Activated naive CD4-positive, alpha-beta T cell treated with anti-CD3 and anti-CD28 coated beads, Interleukin-2, amount 50 U/mL, for 24 hours (primary cell): Measurements from ENCODE around the gene EEF1A1.
"Not testable (repeated sequence)": the region's sequence is repeated elsewhere in the genome, so short reads cannot be mapped to it uniquely, and the experiment has no call there.

Source experiments
- H3K27ac Mint-ChIP-seq: one replicate; pipeline ENCODE4 v1.8.0; 2021; ENCODE audit warnings: mild to moderate bottlenecking, mixed read lengths
- H3K27me3 Mint-ChIP-seq: one replicate; pipeline ENCODE4 v1.8.0; 2021; ENCODE audit warnings: mixed read lengths
- H3K36me3 Mint-ChIP-seq: one replicate; pipeline ENCODE4 v1.8.0; 2021; ENCODE audit warnings: mixed read lengths
- H3K4me1 Mint-ChIP-seq: one replicate; pipeline ENCODE4 v1.8.0; 2021; ENCODE audit warnings: mixed read lengths
- H3K4me3 Mint-ChIP-seq: one replicate; pipeline ENCODE4 v1.8.0; 2021; ENCODE audit warnings: mild to moderate bottlenecking, mixed read lengths
- H3K9me3 Mint-ChIP-seq: one replicate; pipeline ENCODE4 v1.8.0; 2021; ENCODE audit warnings: mixed read lengths

Gene EEF1A1

DNA sequence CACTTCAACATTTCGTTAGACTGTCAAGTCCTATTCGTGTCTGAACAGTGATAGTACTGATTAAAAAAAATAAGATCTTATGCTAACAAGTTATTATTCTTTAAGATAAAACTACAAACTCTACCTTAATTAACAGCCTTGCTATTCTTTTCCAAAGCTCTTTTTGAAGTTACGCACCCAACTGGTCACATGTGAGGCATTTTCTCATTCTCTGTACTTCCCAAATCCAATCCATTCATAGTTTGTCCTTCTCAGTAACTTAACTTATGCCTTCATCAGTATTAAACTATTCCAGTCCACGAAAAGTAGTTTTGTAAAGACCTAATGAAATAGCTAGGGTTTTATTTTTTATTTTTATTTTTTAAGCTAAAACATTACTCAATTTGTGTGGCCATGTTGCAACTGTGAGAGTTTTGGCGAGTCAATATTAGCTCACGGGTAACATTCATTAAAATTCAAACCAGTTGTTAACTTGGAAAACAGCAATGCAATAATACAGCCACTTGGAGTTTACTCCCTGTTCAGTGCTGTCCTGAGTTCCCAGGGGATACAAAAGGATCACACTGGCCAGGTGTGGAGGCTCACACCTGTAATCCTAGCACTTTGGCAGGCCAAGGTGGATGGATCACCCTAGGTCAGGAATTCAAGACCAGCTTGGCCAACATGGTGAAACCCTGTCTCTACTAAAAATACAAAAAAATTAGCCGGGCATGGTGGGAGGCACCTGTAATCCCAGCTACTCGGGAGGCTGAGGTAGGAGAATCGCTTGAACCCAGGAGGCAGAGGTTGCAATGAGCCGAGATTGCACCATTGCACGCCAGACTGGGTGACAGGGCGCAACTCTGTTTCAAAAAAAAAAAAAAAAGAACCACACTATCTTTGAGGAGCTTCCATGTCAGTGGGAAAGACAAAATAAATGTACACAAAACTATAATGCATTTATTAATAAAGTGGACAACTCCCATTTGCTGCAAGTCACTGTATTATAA is 27.9 kb upstream of the EEF1A1 start:
- Mint-ChIP-seq H3K9me3 (no peaks in the 10 kb centered on the region), H3K36me3 (no peaks in the 10 kb centered on the region), H3K27ac (no peak overlapping the region), H3K4me3 (no peak overlapping the region), H3K27me3 (no peaks in the 10 kb centered on the region), H3K4me1 (no peaks in the 10 kb centered on the region)

DNA sequence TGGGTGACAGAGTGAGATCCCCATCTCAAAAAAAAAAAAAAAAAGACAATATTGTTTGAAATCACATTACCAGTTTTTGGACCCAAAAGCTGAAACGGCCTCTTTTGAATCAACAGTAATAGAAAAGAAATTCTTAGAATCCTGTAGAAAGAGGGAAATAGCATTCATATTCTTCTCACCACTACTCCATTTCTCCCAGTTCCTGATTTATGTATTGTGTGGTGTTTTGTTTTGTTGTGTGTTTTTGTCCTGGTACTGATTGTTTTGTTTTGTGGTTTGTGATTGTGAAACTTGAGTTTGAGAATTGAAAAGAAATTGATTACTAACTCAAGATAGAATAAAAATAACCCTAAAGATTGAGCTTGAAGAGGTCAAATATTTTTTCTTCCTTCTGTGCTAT is 26.2 kb upstream of the EEF1A1 start:
- H3K4me3 Mint-ChIP-seq = no peak overlapping the region
- H3K9me3 Mint-ChIP-seq = no peaks in the 10 kb centered on the region
- H3K27me3 Mint-ChIP-seq = no peaks in the 10 kb centered on the region
- no peaks in the 10 kb centered on the region for H3K36me3 Mint-ChIP-seq
- no peak overlapping the region for H3K27ac Mint-ChIP-seq
- H3K4me1 Mint-ChIP-seq = no peaks in the 10 kb centered on the region

DNA sequence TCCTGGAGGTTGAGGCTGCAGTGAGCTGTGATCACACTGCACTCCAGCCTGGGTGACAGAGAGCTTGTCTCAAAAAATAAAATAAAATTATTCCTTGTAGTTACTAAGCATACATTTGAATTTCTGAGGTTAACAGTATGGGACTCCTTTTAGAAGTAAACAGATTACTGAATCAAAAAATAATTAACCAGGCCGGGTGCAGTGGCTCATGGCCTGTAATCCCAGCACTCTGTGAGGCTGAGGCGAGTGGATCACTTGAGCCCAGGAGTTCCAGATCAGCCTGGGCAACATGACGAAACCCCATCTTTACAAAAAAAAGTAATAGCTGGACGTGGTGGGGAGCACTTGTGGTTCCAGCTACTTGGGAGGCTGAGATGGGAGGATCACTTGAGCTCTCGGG is 22.1 kb upstream of the EEF1A1 start:
- Mint-ChIP-seq H3K27ac (no peak overlapping the region), H3K36me3 (no peaks in the 10 kb centered on the region), H3K27me3 (no peaks in the 10 kb centered on the region), H3K4me1 (no peaks in the 10 kb centered on the region), H3K4me3 (no peak overlapping the region), H3K9me3 (no peaks in the 10 kb centered on the region)

GRCh38 chr6:73542481-73542880 is 21.6 kb upstream of the EEF1A1 start:
- not testable (repeated sequence) for H3K4me3 Mint-ChIP-seq, H3K27ac Mint-ChIP-seq, H3K27me3 Mint-ChIP-seq, H3K36me3 Mint-ChIP-seq, H3K4me1 Mint-ChIP-seq, H3K9me3 Mint-ChIP-seq

GRCh38 chr6:73538116-73538779 is 17.4 kb upstream of the EEF1A1 start:
- Mint-ChIP-seq H3K27me3 (no peaks in the 10 kb centered on the region), H3K27ac (no peak overlapping the region), H3K9me3 (no peaks in the 10 kb centered on the region), H3K4me1 (no peaks in the 10 kb centered on the region), H3K36me3 (no peaks in the 10 kb centered on the region), H3K4me3 (no peak overlapping the region)

GRCh38 chr6:73537677-73538076 is 16.8 kb upstream of the EEF1A1 start:
- no peaks in the 10 kb centered on the region for H3K4me1 Mint-ChIP-seq
- no peak overlapping the region for H3K27ac Mint-ChIP-seq
- no peaks in the 10 kb centered on the region for H3K27me3 Mint-ChIP-seq
- H3K36me3 Mint-ChIP-seq = peaks cover 2% of the 10 kb centered on the region
- no peaks in the 10 kb centered on the region for H3K9me3 Mint-ChIP-seq
- H3K4me3 Mint-ChIP-seq = no peak overlapping the region

DNA sequence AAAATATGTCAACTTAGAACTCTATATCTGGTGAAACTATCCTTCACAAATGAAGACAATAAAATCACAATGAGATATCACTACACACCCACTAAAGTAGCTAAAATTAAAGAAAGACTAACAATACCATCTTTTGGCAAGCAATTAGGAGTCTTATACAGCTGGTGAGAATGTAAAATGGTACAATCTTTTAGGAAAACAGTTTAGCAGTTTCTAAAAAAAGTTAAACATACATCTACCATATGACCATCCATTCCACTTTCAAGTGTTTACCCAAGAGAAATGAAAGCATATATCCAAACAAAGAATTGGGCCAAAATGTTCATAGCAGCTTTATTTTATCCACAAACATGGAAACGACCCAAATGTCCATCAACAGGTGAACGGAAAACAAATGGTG is 13.8 kb upstream of the EEF1A1 start:
- no peak overlapping the region for H3K27ac Mint-ChIP-seq
- H3K9me3 Mint-ChIP-seq = no peaks in the 10 kb centered on the region
- no peaks in the 10 kb centered on the region for H3K4me1 Mint-ChIP-seq
- no peaks in the 10 kb centered on the region for H3K27me3 Mint-ChIP-seq
- peaks cover 2% of the 10 kb centered on the region for H3K36me3 Mint-ChIP-seq
- no peak overlapping the region for H3K4me3 Mint-ChIP-seq

DNA sequence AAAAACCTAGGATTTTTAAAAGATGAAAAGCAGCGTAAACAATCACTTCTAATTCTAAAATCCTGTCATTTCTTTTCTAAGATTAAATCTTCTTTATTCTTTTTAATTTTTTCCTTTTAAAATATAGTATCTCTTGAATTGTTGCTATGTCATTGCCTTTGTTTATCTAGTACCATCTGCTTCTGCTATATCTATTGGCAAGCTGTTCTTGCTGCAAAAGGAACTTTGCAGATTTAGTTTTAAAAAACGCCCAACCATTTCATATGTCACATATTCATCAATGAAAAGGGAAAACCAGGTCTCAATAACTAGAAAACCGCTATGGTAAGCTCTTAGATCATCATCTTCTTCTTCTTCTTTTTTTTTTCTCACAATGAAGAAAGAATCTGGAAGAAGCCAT is 11.5 kb upstream of the EEF1A1 start:
- Mint-ChIP-seq H3K4me1 (no peaks in the 10 kb centered on the region), H3K36me3 (peaks cover 2% of the 10 kb centered on the region), H3K9me3 (no peaks in the 10 kb centered on the region), H3K27me3 (no peaks in the 10 kb centered on the region), H3K27ac (no peak overlapping the region), H3K4me3 (no peak overlapping the region)

- Mint-ChIP-seq H3K4me3 (no peak overlapping the region), H3K27me3 (no peaks in the 10 kb centered on the region), H3K27ac (no peak overlapping the region), H3K4me1 (peaks cover 6% of the 10 kb centered on the region), H3K36me3 (peaks cover 2% of the 10 kb centered on the region), H3K9me3 (no peaks in the 10 kb centered on the region)
Observed at GRCh38 chr6:73528897-73529296, 8.1 kb upstream of the EEF1A1 start.

DNA sequence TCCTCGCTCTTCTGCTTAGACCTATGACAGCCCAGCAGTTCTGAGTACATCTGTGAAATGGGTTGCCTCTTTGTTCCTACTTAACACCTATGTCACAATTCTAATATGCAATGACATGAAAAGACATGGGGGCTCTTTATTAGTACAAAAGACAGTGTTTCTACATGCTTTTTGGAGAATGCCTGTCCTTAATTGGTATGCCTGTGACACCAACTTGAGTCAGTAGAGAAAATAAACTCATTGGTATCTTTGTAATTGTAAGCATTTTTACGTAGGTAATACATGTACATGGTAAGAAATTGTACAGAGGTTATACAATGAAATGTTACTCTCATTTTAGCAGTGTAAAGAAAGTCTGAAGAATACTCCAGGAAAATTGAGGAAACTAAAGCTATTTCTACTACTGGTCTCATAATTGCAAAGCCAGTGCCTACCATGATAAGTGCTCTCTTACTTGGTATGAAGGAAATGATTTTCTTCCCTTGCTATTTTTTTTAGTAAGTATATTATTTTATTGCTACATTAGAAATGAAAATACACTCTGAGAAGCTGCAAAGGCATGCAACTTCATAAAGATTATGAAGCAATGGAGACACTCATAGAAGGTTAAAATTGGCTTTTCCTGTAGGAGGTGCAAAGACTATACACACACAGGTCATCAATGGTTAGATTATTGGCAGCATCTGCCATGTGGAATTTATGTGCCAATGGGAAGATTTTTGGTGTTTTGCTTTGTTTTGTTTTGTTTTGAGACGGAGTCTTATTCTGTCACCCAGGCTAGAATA is 4.9 kb upstream of the EEF1A1 start:
- H3K27me3 Mint-ChIP-seq = no peaks in the 10 kb centered on the region
- no peaks in the 10 kb centered on the region for H3K9me3 Mint-ChIP-seq
- no peak overlapping the region for H3K27ac Mint-ChIP-seq
- H3K4me3 Mint-ChIP-seq = no peak overlapping the region
- H3K4me1 Mint-ChIP-seq = peaks cover 12% of the 10 kb centered on the region
- peaks cover 3% of the 10 kb centered on the region for H3K36me3 Mint-ChIP-seq

GRCh38 chr6:73523434-73524123 is 2.7 kb upstream of the EEF1A1 start:
- no peaks in the 10 kb centered on the region for H3K9me3 Mint-ChIP-seq

DNA sequence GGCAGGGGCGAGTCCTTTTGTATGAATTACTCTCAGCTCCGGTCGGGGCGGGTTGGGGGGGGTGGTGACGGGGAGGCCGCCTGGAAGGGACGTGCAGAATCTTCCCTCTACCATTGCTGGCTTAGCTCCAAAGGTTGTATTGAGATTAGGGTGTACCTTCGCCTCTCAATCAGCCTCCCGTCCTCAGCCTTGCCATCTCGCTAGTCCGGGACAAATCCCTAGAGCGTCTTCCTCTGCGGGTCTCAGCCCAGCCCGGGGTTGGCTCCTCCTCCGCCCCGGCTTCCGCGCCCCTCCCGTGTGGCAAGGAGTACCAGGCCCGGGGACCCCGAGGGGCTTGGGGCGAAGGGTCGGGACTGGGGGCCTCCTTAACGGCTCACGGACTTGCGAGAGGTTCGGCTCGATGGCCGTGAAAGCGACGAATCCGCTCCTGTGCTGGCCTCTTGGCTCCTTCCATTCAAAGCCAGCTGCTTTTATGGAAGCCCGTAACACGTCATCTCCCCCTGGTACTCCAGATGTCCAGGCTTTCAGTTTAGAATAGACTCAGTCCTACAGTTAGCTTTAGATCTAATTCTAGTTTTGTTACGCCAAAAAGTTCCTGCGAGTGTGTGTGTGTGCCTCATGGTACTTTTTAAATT is 636 bp upstream of the EEF1A1 start:
- Mint-ChIP-seq H3K27me3 (no peaks in the 10 kb centered on the region), H3K27ac (peak overlapping the region; percentile 99), H3K4me1 (peaks cover 27% of the 10 kb centered on the region), H3K4me3 (peak overlapping the region; percentile 95), H3K9me3 (no peaks in the 10 kb centered on the region), H3K36me3 (peaks cover 37% of the 10 kb centered on the region)

More at GRCh38 chr6:73523434-73524123, 2.7 kb upstream of the EEF1A1 start:
- Mint-ChIP-seq H3K4me1 (peaks cover 17% of the 10 kb centered on the region), H3K4me3 (peak overlapping the region; percentile 95), H3K36me3 (peaks cover 23% of the 10 kb centered on the region), H3K27me3 (no peaks in the 10 kb centered on the region), H3K27ac (peak overlapping the region; percentile 98)

- H3K4me1 Mint-ChIP-seq = peaks cover 29% of the 10 kb centered on the region
- peak overlapping the region; percentile 95 for H3K4me3 Mint-ChIP-seq
- H3K9me3 Mint-ChIP-seq = no peaks in the 10 kb centered on the region
- peak overlapping the region; percentile 99 for H3K27ac Mint-ChIP-seq
- H3K36me3 Mint-ChIP-seq = peaks cover 43% of the 10 kb centered on the region
- H3K27me3 Mint-ChIP-seq = no peaks in the 10 kb centered on the region
Observed at GRCh38 chr6:73519926-73520687, 725 bp downstream of the EEF1A1 start.
